Measurements from ENCODE around the gene NTN4. TPM values are rescaled to one million over a fixed set of nuclear protein-coding genes. Genes with fewer than 3 reads are reported as not detected.
"Not testable (repeated sequence)": the region's sequence is repeated elsewhere in the genome, so short reads cannot be mapped to it uniquely, and the experiment has no call there.

The NTN4 gene
- total and polyA plus RNA-seq, 12 donors: 10.1 to 62.5 (median 42.4) TPM

DNA sequence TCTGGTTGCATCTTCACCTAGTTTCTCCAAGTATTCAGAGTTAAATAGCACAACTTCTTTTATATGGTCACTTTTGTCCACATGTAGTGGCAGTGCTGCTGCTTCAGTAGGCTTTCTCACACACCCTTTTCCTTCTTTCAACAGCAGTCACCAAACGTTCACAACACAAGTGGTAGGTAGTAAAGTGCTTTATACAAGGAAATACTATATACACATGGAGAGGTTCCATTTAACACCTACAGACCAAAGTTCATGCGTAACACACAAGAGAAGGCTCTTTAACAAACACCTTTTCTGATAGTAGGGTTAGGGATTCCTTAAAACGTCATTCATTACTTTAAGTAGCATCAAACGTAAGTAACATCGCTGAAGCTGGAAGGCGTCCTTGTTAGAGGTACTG is 132.2 kb downstream of the NTN4 start:
- intact Hi-C loops (cut with DNase I): no loop called here
- no peaks in the 10 kb centered on the region for H3K27me3 ChIP-seq
- 75 to 94% (median 85%) methylated on average over 6 of the region's 6 CpGs for WGBS, 4 donors
- H3K36me3 ChIP-seq (replicated peaks in 1 of 2): no peaks in the 10 kb centered on the region
- peaks cover 5 to 7% of the 10 kb centered on the region in 2 donors for H3K4me1 ChIP-seq (replicated peaks in 1 of 2)
- H3K27ac ChIP-seq: no peak overlapping the region
- no peaks in the 10 kb centered on the region for H3K9me3 ChIP-seq (replicated peaks in 1 of 3)
- no peak overlapping the region for H3K4me3 ChIP-seq
- no peak for TF ChIP-seq POLR2A (IDR thresholded peaks at IDR 0.05)
- TF ChIP-seq, protein P1, sequence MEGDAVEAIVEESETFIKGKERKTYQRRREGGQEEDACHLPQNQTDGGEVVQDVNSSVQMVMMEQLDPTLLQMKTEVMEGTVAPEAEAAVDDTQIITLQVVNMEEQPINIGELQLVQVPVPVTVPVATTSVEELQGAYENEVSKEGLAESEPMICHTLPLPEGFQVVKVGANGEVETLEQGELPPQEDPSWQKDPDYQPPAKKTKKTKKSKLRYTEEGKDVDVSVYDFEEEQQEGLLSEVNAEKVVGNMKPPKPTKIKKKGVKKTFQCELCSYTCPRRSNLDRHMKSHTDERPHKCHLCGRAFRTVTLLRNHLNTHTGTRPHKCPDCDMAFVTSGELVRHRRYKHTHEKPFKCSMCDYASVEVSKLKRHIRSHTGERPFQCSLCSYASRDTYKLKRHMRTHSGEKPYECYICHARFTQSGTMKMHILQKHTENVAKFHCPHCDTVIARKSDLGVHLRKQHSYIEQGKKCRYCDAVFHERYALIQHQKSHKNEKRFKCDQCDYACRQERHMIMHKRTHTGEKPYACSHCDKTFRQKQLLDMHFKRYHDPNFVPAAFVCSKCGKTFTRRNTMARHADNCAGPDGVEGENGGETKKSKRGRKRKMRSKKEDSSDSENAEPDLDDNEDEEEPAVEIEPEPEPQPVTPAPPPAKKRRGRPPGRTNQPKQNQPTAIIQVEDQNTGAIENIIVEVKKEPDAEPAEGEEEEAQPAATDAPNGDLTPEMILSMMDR (IDR thresholded peaks at IDR 0.05): no peak
- no peak for DNase-seq

GRCh38 chr12:95654665-95655064 is 135.9 kb downstream of the NTN4 start:
- H3K4me3 ChIP-seq; DNase-seq; H3K36me3 ChIP-seq (replicated peaks in 1 of 2); intact Hi-C loops (cut with DNase I); H3K9me3 ChIP-seq (replicated peaks in 1 of 3); H3K27ac ChIP-seq; H3K27me3 ChIP-seq; H3K4me1 ChIP-seq (replicated peaks in 1 of 2): not testable (repeated sequence)
- WGBS, 4 donors: 88 to 95% (median 92%) methylated on average over 3 of the region's 3 CpGs

DNA sequence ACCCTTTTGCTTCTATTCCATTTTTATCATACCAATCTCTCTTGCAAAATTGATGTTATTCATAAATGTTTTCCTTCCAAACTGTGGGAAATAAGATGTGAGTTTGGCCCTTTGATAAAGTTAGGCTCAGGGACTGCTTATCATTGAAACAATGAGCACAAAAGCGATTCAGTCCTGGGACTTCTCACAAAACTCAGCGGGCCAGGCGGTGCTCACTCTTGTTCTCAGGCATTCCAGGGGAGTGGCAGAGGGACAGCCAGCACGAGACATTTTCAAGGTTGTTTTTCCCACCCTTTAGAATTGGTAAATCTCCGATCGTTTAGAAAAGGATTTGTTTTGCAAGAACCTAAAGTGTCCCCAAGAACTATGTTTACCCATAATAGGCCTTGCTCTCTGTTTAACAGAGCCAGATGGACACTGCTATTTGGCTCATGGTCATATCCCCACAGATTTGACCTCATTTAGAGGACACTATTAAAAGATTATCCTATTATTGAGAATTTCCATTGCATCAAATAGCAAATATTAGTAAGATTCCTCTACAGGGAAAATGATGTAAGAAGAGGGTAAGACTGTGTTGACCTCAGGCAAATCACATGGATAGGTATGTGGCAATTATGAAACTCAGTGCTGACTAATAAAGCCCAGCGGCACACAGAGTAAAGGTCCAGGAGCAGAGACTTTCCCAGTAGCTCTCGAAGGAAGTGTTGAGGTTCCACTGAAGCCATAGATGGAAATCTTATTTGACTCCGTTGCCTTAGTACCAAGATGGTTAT is 136.6 kb downstream of the NTN4 start:
- DNase-seq: peak in 4 of 7 donors; percentile 25 to 49 (median 34)
- no peak for TF ChIP-seq POLR2A (IDR thresholded peaks at IDR 0.05)
- TF ChIP-seq, protein P1 (IDR thresholded peaks at IDR 0.05): no peak
- Histone ChIP-seq H3K9me3 (replicated peaks in 1 of 3) (no peaks in the 10 kb centered on the region), H3K27me3 (no peaks in the 10 kb centered on the region), H3K4me1 (replicated peaks in 1 of 2) (peaks cover 0 to 3% of the 10 kb centered on the region in 2 donors), H3K36me3 (replicated peaks in 1 of 2) (no peaks in the 10 kb centered on the region), H3K4me3 (no peak overlapping the region), H3K27ac (peak overlapping the region in 2 of 5 donors; percentile 5 to 66)
- intact Hi-C loops (cut with DNase I): no loop called here
- 58 to 67% (median 64%) methylated on average over 9 of the region's 9 CpGs for WGBS, 4 donors

DNA sequence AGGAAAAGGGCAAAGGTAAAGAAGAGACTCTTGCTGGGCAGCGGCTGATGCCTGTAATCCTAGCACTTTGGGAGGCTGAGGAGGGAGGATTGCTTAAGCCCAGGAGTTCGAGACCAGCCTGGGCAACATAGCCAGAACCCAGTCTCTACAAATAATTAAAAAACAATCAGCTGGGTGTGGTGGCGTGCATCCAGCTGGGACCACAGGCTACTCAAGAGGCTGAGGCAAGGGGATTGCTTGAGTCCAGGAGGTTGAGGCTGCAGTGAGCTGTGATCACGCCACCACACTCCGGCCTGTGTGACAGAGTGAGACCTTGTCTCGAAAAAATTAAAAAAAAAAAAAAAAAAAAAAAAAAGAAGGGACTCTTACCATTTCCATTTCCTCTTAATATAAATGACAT is 138.9 kb downstream of the NTN4 start:
- H3K4me1 ChIP-seq (replicated peaks in 1 of 2): peaks cover 0 to 4% of the 10 kb centered on the region in 2 donors
- H3K4me3 ChIP-seq: no peak overlapping the region
- TF ChIP-seq POLR2A (IDR thresholded peaks at IDR 0.05): no peak
- TF ChIP-seq, protein P1 (IDR thresholded peaks at IDR 0.05): no peak
- H3K36me3 ChIP-seq (replicated peaks in 1 of 2): no peaks in the 10 kb centered on the region
- intact Hi-C loops (cut with DNase I): no loop called here
- H3K9me3 ChIP-seq (replicated peaks in 1 of 3): no peaks in the 10 kb centered on the region
- WGBS, 4 donors: 85 to 93% (median 89%) methylated on average over 6 of the region's 6 CpGs
- DNase-seq: no peak
- no peaks in the 10 kb centered on the region for H3K27me3 ChIP-seq
- no peak overlapping the region for H3K27ac ChIP-seq
